GM10266 (cell line): ENCODE measurements around the gene DCP2.

Experiments
- DNase-seq: peaks from one replicate; pipeline ENCODE4 v3.0.0; 2012; ENCODE audit errors: extremely low spot score
- CTCF ChIP-seq: IDR thresholded peaks from 2 replicates; pipeline ENCODE4 v1.5.1; 2012; ENCODE audit warnings: mild to moderate bottlenecking, low read depth; ENCODE audit not compliant: control insufficient read depth, insufficient read depth; ENCODE audit errors: missing control alignments

DCP2 gene

GRCh38 chr5:112978836-112979235 lies 2.2 kb downstream of the DCP2 start:
- TF ChIP-seq CTCF: no peak

GRCh38 chr5:112979723-112980122 lies 3.1 kb downstream of the DCP2 start:
- TF ChIP-seq CTCF: no peak

More at GRCh38 chr5:112978836-112979235, 2.2 kb downstream of the DCP2 start:
- no peak for DNase-seq

GRCh38 chr5:112983363-112983762 lies 6.8 kb downstream of the DCP2 start:
- DNase-seq: no peak
- no peak for TF ChIP-seq CTCF

More at GRCh38 chr5:112979723-112980122, 3.1 kb downstream of the DCP2 start:
- DNase-seq: no peak

- no peak for TF ChIP-seq CTCF
- no peak for DNase-seq
Observed at GRCh38 chr5:112986224-112986623, 9.6 kb downstream of the DCP2 start.

GRCh38 chr5:112995764-112996618 lies 19.4 kb downstream of the DCP2 start:
- DNase-seq: peak; percentile 32
- TF ChIP-seq CTCF: peak; percentile 90

- TF ChIP-seq CTCF: no peak
- DNase-seq: no peak
Observed at GRCh38 chr5:112996830-112997374, 20.3 kb downstream of the DCP2 start.

- no peak for DNase-seq
- no peak for TF ChIP-seq CTCF
Observed at GRCh38 chr5:112998296-112998695, 21.7 kb downstream of the DCP2 start.
